NCI-H774 (cell line): ENCODE measurements around the gene ARID1A.
"Not testable (repeated sequence)": the region's sequence is repeated elsewhere in the genome, so short reads cannot be mapped to it uniquely, and the experiment has no call there.

ENCODE experiments used
- DNase-seq: peaks from one replicate; lab custom pipeline; 2025; lab: John Stamatoyannopoulos, UW

ARID1A gene

GRCh38 chr1:26695356-26696118 lies at the start of gene ARID1A:
TSS of gene ARID1A (plus strand) at chr1:26696015. CDS start at chr1:26696404, 389 bp downstream.
- DNase-seq: peak; percentile 69

- DNase-seq: no peak
These were observed 31.0 kb upstream of the ARID1A start for GRCh38 chr1:26664802-26665201.

GRCh38 chr1:26666855-26667254 lies 29.0 kb upstream of the ARID1A start:
- no peak for DNase-seq

- not testable (repeated sequence) for DNase-seq
These were observed 27.6 kb upstream of the ARID1A start for GRCh38 chr1:26668106-26668786.

- no peak for DNase-seq
These were observed 18.3 kb upstream of the ARID1A start for GRCh38 chr1:26677306-26678115.

- no peak for DNase-seq
These were observed 10.9 kb upstream of the ARID1A start for GRCh38 chr1:26684763-26685508.

- no peak for DNase-seq
These were observed 9.0 kb upstream of the ARID1A start for GRCh38 chr1:26686795-26687194.

GRCh38 chr1:26689504-26689903 lies 6.3 kb upstream of the ARID1A start:
- no peak for DNase-seq

- no peak for DNase-seq
These were observed 5.7 kb upstream of the ARID1A start for GRCh38 chr1:26690157-26690556.

- DNase-seq: no peak
These were observed 5.2 kb upstream of the ARID1A start for GRCh38 chr1:26690576-26691031.

GRCh38 chr1:26692211-26692792 lies 3.5 kb upstream of the ARID1A start:
- peak; percentile 64 for DNase-seq

- DNase-seq: peak; percentile 89
These were observed 2.9 kb upstream of the ARID1A start for GRCh38 chr1:26692793-26693490.

- DNase-seq: no peak
These were observed 1.9 kb upstream of the ARID1A start for GRCh38 chr1:26693599-26694572.

GRCh38 chr1:26694638-26695355 lies 1.0 kb upstream of the ARID1A start:
- no peak for DNase-seq

GRCh38 chr1:26696119-26696653 lies 371 bp downstream of the ARID1A start:
- no peak for DNase-seq

GRCh38 chr1:26696654-26697430 lies 1.0 kb downstream of the ARID1A start:
- DNase-seq: no peak

GRCh38 chr1:26697431-26697977 lies 1.7 kb downstream of the ARID1A start:
- DNase-seq: no peak
